Stomach (tissue), 4 donors: ENCODE measurements around the gene PLPPR3.

Experiments
- CTCF ChIP-seq, 7 experiments: fragments of 450-650 bp in 4 of 7; fragments of 200-600 bp in 3 of 7; sonication (generic) in 3 of 7; IDR thresholded peaks; one replicate each; pipeline ENCODE4 v1.5.1; 2016 to 2019; ENCODE audit warnings: antibody characterized with exemption in 7 of 7, control low read depth in 2 of 7, mild to moderate bottlenecking in 1 of 7
- POLR2AphosphoS5 ChIP-seq, 3 donors: sonication (generic); formaldehyde crosslinking; IDR thresholded peaks; one replicate each; pipeline ENCODE4 v1.6.1; 2016; ENCODE audit warnings: antibody characterized with exemption in 3 of 3

GRCh38 chr19:850979-851335 lies 29.2 kb upstream of the PLPPR3 start:
- TF ChIP-seq CTCF (IDR thresholded peaks at IDR 0.05) (no peak), POLR2AphosphoS5 (IDR thresholded peaks at IDR 0.05) (no peak)
